Measurements from ENCODE around the gene UBE2D2. TPM values are rescaled to one million over a fixed set of nuclear protein-coding genes. Genes with fewer than 3 reads are reported as not detected.

The UBE2D2 gene
- total and polyA plus RNA-seq, 2 of the 13 experiments (the other 11 are each of a cell fraction or from before 2014, with no cell fraction given): 79.1 to 109 TPM

GRCh38 chr5:139655727-139656271 is 94.7 kb downstream of the UBE2D2 start (continued):
- TF ChIP-seq, protein P1, sequence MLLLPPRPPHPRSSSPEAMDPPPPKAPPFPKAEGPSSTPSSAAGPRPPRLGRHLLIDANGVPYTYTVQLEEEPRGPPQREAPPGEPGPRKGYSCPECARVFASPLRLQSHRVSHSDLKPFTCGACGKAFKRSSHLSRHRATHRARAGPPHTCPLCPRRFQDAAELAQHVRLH (CRISPR knock-in tag; IDR thresholded peaks at IDR 0.05; ENCODE audit: borderline replicate concordance, low read depth): no peak
- 0 out of 2 replicates have a peak, but pooled peaks have one; percentile 36 for TF ChIP-seq MEF2D (CRISPR knock-in tag; IDR thresholded peaks at IDR 0.05)
- TF ChIP-seq BATF2 (CRISPR knock-in tag; IDR thresholded peaks at IDR 0.05): no peak
- TF ChIP-seq BORCS8-MEF2B (CRISPR knock-in tag; IDR thresholded peaks at IDR 0.05): peak; percentile 46; the same call in 1 of the 2 replicates
- TF ChIP-seq, protein P2, sequence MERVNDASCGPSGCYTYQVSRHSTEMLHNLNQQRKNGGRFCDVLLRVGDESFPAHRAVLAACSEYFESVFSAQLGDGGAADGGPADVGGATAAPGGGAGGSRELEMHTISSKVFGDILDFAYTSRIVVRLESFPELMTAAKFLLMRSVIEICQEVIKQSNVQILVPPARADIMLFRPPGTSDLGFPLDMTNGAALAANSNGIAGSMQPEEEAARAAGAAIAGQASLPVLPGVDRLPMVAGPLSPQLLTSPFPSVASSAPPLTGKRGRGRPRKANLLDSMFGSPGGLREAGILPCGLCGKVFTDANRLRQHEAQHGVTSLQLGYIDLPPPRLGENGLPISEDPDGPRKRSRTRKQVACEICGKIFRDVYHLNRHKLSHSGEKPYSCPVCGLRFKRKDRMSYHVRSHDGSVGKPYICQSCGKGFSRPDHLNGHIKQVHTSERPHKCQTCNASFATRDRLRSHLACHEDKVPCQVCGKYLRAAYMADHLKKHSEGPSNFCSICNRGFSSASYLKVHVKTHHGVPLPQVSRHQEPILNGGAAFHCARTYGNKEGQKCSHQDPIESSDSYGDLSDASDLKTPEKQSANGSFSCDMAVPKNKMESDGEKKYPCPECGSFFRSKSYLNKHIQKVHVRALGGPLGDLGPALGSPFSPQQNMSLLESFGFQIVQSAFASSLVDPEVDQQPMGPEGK (CRISPR knock-in tag; IDR thresholded peaks at IDR 0.05): peak; percentile 85
- peak; percentile 24; the same call in 1 of the 2 replicates for TF ChIP-seq TBX2 (CRISPR knock-in tag; IDR thresholded peaks at IDR 0.05; ENCODE audit: borderline replicate concordance)
- TF ChIP-seq ZNF530 (CRISPR knock-in tag; IDR thresholded peaks at IDR 0.05; ENCODE audit: low read depth): no peak
- TF ChIP-seq ZNF644 (CRISPR knock-in tag; IDR thresholded peaks at IDR 0.05; ENCODE audit: low read depth): no peak
- TF ChIP-seq, protein P3, sequence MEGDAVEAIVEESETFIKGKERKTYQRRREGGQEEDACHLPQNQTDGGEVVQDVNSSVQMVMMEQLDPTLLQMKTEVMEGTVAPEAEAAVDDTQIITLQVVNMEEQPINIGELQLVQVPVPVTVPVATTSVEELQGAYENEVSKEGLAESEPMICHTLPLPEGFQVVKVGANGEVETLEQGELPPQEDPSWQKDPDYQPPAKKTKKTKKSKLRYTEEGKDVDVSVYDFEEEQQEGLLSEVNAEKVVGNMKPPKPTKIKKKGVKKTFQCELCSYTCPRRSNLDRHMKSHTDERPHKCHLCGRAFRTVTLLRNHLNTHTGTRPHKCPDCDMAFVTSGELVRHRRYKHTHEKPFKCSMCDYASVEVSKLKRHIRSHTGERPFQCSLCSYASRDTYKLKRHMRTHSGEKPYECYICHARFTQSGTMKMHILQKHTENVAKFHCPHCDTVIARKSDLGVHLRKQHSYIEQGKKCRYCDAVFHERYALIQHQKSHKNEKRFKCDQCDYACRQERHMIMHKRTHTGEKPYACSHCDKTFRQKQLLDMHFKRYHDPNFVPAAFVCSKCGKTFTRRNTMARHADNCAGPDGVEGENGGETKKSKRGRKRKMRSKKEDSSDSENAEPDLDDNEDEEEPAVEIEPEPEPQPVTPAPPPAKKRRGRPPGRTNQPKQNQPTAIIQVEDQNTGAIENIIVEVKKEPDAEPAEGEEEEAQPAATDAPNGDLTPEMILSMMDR (CRISPR knock-in tag; IDR thresholded peaks at IDR 0.05): no peak; the same call in 1 of the 2 replicates
- TF ChIP-seq ZFP36L2 (CRISPR knock-in tag; IDR thresholded peaks at IDR 0.05): no peak
- TF ChIP-seq ZSCAN29 (CRISPR knock-in tag; conservative IDR thresholded peaks at IDR 0.05): no peak
- TF ChIP-seq ZSCAN30 (CRISPR knock-in tag; IDR thresholded peaks at IDR 0.05): no peak
- TF ChIP-seq CHCHD3 (CRISPR knock-in tag; IDR thresholded peaks at IDR 0.05): no peak
- peak; percentile 91 for TF ChIP-seq TEAD3 (CRISPR knock-in tag; optimal IDR thresholded peaks at IDR 0.05; ENCODE audit: borderline replicate concordance)
- TF ChIP-seq ARID2 (CRISPR knock-in tag; IDR thresholded peaks at IDR 0.05; ENCODE audit: borderline replicate concordance): 0 out of 2 replicates have a peak, but pooled peaks have one; percentile 46
- no peak for TF ChIP-seq ZFAT (CRISPR knock-in tag; conservative IDR thresholded peaks at IDR 0.05)
- TF ChIP-seq ZNF724P (CRISPR knock-in tag; IDR thresholded peaks at IDR 0.05; ENCODE audit: borderline replicate concordance): no peak
- peak; percentile 68; the same call in 1 of the 2 replicates for TF ChIP-seq ZNF503 (CRISPR knock-in tag; IDR thresholded peaks at IDR 0.05)
- peak; percentile 46; the same call in 1 of the 2 replicates for TF ChIP-seq ZNF121 (CRISPR knock-in tag; IDR thresholded peaks at IDR 0.05)
- no peak for TF ChIP-seq ISL2 (CRISPR knock-in tag; IDR thresholded peaks at IDR 0.05)
